GM19035 (cell line): ENCODE results near the gene INS.

Source experiments
- ATAC-seq: cut with Tn5 transposase; IDR thresholded peaks from one replicate; pipeline ENCODE4 v1.9.1; 2021; ENCODE audit not compliant: unreplicated experiment

INS gene

DNA sequence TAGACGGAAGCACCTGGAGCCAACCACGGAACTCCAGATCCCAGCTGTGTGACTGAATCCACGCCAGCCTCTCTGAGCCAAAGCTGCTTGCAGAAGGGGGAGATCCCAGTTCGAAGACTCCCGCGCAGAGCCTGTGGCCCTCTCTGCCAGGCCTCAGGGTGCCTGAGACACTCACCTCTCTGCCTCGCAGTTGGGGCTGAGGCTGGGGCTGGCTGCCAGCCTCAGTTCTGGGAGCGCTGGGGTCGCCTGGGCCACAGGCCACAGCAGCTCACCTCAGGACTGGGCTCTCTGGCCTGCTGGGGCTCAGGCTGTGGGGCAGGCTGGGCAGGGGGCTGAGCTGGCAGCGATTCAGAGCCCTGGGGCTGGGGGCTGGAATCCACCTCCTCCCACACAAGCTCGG, 13.6 kb downstream of the INS start:
- ATAC-seq: no peak

- ATAC-seq: no peak
These were observed 15.0 kb downstream of the INS start for GRCh38 chr11:2146051-2146450.

GRCh38 chr11:2144544-2145248, 16.3 kb downstream of the INS start:
- ATAC-seq: no peak

DNA sequence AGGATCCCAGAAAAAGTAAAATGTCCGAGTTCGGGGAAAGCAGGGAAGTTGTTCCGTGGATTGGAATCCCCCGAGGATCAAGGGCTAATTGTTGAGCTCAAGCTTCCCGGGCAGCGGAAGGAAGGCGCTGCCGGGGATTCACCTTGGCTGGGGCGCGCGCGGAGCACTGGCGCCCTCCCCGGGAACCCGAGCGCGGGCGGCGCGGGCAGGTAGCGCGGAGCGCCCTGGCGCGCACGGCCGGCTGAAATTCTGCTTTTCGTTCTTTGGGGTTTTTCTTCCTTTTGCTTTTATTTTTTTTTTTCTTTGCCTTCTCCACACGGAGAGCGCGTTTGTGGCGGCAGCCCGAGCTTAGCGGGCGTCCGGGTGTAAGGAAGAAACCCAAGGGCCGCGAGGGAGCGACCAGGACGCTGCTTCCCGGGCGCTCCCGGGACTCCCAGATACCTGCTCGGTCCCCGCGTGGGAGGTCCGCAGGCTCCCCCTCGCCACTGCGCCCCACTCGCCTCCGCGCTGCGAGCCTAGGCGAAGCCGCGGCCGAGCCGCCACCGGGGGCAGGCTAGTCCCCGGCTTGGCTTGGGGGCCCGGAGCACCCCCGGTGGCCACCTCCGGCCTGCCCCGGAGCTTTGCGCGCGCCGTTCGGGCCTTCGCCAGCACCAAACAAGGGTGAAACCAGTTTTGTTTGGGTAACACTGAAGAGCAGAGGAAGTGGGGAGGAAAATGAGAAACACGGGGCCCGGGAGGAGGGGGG, 17.0 kb downstream of the INS start:
- no peak for ATAC-seq

GRCh38 chr11:2143477-2143798, 17.6 kb downstream of the INS start:
- ATAC-seq: no peak

DNA sequence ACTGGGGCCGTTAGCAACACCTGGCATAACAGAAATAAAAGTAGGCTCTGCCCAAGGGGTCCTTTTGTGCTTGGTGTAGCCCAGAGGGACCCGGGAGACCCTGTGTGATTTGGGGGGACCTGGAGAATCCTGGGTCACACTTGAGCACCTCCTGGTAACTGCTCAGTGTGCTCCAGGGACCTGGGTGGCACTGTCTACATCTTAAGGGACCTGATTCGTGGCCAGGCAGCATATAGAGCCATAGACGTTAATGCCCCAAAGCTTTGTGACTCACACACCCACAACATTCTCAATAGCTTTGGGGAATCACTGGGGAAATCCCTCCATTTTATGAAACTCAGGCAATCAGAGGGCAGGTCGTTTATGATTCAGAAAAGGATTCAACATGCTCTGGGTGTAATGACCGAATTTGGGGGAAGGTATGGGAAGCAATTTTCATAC, 18.2 kb downstream of the INS start:
- ATAC-seq: no peak

DNA sequence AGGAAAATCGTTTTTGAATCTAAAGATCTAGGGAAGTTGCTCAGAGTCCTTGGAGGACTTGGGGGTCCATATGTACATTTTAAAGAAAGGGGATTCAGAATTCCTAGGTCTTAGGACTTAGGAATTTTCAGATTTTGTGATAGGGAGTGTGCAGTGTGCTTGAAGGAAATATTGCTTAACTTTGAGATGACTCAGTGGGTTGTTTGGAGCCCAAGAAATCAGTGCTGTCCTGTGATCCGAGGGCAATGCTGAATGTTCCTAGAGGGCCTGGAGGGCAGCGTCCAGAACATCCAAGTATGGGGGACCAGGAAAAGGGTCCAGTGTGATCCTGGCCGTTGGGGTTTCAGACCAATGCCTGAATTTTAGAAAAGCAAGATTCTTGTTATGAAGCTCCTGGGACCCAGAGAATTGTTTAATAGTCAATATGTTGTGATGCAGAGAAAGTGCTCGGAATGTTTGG, 18.7 kb downstream of the INS start:
- ATAC-seq: no peak

GRCh38 chr11:2140411-2141400, 20.3 kb downstream of the INS start:
- ATAC-seq: no peak

GRCh38 chr11:2139621-2140337, 21.2 kb downstream of the INS start:
- ATAC-seq: no peak

GRCh38 chr11:2139123-2139521, 21.9 kb downstream of the INS start, which contains the start of gene IGF2:
TSS of gene IGF2 (minus strand) at chr11:2139389. CDS start at chr11:2135523, 3,866 bp downstream.
- ATAC-seq: no peak

DNA sequence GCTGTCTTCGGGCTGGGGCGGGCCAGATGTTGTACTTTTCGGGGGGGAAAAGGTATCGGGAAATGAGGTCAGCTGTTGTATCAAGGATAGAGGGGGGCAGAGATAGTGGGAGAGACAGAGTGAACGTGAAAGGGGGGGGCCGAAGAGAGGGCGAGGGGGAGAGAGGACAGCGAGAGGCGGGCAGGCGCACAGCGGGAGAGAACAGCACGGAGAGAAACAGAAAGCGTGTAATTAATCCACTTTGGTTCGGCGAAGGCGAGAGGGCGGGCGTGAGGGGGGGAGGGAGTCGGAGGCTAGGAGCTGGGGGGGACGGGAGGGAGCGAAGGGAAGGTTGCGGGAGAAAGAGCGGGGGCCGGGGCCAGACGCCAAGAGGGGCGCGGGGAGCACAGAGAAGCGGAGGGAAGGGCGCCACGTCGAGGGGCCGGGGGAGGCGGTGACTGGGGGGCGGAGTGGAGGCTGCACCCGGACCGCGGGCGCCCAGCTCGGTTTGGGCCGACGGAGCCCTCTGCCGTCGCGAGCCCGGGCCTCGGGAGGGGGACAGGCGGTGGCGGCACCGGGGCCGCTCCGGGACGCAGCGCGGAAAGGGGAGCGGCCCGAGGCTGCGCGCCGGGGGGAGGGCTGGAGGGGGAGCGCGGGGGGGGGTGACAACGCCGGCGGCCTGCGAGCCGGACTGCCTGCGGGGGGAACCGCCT, 22.4 kb downstream of the INS start:
- no peak for ATAC-seq

DNA sequence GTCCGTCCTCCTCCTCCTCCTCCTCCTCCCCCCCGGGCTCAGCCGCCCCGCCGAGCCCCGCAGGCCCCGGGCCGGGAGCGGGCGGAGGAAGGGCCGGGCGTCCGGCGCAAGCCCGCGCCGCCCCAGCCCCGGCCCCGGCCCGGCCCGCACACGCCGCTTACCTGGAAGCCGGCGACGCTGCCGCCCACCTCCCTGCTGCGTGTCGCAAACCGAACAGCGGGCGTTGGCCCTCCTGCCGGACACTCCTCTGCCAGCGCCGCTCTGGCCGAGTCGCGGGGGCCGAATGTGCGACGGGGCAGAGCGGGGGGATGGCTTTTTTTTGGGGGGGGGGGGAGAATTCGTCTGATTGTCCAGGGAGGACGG, 23.0 kb downstream of the INS start:
- ATAC-seq: no peak

DNA sequence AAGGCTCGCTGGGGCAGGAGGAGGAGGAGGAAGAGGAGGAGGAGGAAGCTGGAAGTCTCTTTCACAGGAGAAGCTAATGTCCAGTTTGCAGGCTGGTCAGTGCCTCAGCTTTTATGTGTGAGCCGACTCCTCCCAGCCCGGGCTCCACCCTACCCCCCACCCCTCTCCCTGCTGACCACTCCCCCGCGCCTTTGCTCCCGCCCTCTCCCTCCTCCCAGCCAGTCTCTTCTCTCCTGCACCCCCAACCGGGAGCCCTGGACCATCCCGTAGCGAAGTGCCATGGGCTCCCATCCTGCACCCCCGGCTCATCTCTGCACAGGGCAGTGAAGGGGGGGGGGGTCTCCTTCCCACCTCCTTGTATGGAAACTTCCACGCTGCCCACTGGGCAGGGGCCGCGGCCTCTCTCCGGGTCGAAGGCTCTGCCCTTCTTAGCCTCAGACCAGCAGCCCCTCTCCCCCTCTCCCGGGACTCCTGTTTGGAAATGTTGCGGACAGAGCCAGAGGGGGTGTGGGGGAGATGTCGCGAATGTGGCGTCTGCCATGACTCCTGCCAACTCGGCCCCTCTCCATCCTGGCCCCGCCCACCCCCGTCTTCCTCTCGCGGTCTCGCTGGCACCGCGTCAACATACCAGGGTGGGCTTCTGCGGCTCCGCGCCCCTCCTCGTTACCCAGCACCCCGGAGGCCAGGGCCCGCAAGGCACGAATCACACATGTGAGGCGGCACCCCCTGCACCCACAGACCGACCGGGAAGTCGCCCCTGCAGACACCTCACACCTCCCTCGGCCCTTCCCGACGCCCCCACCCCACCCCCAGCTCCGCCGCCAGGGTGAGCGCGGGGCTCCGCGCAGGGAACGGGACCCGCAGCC, 23.6 kb downstream of the INS start:
- no peak for ATAC-seq

GRCh38 chr11:2136952-2137201, 24.1 kb downstream of the INS start:
- no peak for ATAC-seq

DNA sequence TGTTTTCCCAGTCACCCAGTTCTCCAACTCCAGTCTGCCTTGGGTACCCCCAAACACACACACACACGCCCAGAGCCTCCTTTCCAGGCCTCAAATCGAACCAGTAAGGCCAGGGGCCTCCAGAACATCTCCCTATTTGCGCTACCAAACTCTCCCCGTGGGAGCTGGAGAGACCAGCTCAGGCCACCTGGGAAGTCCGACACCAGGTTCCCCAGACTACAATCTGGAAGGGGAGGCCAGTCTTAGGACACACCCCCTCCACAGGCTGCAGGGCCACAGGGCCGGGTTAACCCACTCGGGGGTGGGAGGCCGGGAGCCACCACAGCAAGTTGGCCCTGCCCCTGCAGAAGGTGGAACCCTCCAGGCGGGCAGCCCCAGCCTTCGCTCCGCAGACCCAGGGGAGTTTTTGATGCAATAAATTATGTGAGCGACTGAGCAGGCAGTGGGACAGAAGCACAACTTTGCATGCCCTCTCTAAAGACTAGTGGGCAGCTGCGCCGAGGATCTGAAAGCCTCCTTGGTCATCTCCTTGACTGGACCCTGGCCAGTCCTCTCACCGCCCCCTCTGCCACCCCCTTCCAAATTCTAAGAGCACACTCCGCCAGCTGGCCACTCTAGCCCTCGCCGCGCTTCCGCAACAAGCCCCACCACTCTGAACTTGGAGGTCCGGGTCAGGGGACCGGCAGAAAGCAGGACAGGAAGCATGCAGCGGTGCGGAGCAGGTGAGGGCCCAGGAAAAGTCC, 24.6 kb downstream of the INS start:
- ATAC-seq: no peak

DNA sequence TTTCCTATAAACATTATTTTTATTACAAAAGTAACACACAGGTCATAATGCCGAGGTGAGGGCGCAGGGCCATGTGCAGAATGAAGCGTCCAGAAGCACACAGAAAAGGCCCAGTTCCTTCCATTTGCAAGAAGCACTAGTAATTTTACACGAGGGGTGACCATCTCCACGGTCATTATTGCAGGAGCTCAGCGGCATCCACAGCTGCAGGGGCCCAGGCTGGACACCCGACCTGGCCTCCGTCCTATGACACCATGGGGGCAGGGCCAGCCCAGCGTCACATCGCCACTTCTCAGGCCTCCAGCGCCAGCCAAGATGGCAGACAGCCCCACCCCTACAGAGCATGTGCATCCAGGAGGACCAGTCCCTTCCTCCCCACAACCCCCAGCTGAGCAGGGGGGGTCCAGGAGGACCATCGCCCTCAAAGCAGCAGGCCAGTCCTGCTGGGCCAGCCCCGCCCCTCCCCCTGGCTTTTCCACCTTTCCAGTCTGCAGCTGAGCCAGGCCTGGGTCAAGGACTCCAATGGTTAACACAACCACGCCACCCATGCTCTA, 25.3 kb downstream of the INS start:
- no peak for ATAC-seq

- no peak for ATAC-seq
These were observed 25.9 kb downstream of the INS start for GRCh38 chr11:2135018-2135569.
